ENCODE measurements around the gene DUS2.

DNA sequence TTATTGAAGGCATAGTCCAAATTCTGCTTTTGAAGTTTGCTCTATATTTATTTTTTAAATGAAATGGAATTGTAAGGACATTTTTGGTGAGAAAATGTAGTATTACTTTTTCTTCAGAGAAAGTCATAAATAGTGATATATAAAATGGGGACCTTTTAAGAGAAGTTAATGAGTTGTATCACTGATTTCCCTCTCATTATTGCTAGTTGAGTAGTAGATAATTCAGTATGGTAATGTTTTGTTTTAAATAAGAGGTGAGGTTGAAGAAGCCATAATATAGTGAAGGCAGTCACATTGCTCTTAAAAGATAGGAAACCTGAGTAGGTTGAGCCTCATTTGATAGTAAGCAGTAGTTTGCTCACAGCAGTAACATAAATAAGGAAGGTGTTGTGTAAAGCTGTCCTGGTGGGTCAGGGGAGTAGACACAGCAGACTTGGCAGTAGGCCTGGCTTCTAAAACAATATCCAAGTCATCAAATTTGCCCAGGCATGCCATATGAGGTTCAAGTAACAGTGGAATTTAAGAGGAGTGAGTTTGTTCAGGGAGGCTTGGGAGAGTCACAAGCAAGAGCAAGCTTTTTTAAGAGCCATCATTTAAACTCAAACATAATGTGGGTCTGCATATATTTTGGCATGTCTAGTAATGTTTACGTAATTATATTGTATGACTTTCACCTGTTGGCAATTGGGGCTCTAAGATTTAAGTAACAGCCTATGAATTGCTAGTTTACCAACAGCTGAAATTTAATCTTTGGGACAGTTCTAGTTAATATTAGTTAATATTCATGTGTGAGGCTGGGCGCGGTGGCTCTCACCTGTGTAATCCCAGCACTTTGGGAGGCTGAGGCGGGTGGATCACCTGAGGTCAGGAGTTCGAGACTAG lies 68.5 kb downstream of the DUS2 start:
- TF ChIP-seq, protein P1, sequence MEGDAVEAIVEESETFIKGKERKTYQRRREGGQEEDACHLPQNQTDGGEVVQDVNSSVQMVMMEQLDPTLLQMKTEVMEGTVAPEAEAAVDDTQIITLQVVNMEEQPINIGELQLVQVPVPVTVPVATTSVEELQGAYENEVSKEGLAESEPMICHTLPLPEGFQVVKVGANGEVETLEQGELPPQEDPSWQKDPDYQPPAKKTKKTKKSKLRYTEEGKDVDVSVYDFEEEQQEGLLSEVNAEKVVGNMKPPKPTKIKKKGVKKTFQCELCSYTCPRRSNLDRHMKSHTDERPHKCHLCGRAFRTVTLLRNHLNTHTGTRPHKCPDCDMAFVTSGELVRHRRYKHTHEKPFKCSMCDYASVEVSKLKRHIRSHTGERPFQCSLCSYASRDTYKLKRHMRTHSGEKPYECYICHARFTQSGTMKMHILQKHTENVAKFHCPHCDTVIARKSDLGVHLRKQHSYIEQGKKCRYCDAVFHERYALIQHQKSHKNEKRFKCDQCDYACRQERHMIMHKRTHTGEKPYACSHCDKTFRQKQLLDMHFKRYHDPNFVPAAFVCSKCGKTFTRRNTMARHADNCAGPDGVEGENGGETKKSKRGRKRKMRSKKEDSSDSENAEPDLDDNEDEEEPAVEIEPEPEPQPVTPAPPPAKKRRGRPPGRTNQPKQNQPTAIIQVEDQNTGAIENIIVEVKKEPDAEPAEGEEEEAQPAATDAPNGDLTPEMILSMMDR (IDR thresholded peaks at IDR 0.05 in 2 of 3, conservative IDR thresholded peaks at IDR 0.05 in 1 of 3; ENCODE audit: borderline replicate concordance in 1 of 3, insufficient read depth in 1 of 3, low read depth in 2 of 3, low read length in 2 of 3), result no peak
- no peak for TF ChIP-seq ELF1 (IDR thresholded peaks at IDR 0.05; ENCODE audit: borderline replicate concordance, low read depth)
- TF ChIP-seq POLR2AphosphoS5 (IDR thresholded peaks at IDR 0.05; ENCODE audit: low read depth, low read length), result no peak
- no peak for TF ChIP-seq POLR2A (IDR thresholded peaks at IDR 0.05; ENCODE audit: borderline replicate concordance, extremely low read depth, insufficient read depth, insufficient read length)
- TF ChIP-seq CEBPB (IDR thresholded peaks at IDR 0.05; ENCODE audit: low read depth), result no peak
- TF ChIP-seq EZH2 (IDR thresholded peaks at IDR 0.05), result no peak
- TF ChIP-seq FOSL1 (IDR thresholded peaks at IDR 0.05; ENCODE audit: low read depth), result no peak
- TF ChIP-seq JUND (IDR thresholded peaks at IDR 0.05), result no peak
- TF ChIP-seq SIN3A (IDR thresholded peaks at IDR 0.05; ENCODE audit: low read depth), result no peak
- TF ChIP-seq YY1 (IDR thresholded peaks at IDR 0.05; ENCODE audit: extremely low read depth, insufficient replicate concordance, low read depth, low read length), result no peak
- TF ChIP-seq MAX (IDR thresholded peaks at IDR 0.05), result no peak
- no peak for TF ChIP-seq ZNF274 (IDR thresholded peaks at IDR 0.05; ENCODE audit: low read depth, low read length)

Measured in HCT116 (cell line).